AG10803 (cell line): ENCODE data around the gene PARD3B.

Source experiments
- DNase-seq: peaks from one replicate; pipeline ENCODE4 v3.0.0; 2010; ENCODE audit warnings: low read depth
- H3K4me3 ChIP-seq: 2 replicates; pipeline ENCODE4 v1.5.1; 2011; ENCODE audit warnings: mild to moderate bottlenecking, low read length, control low read depth
- CTCF ChIP-seq: conservative IDR thresholded peaks from 2 replicates; pipeline ENCODE4 v1.5.1; 2011; ENCODE audit warnings: mild to moderate bottlenecking, low read length, control low read depth, inconsistent platforms

PARD3B gene

DNA sequence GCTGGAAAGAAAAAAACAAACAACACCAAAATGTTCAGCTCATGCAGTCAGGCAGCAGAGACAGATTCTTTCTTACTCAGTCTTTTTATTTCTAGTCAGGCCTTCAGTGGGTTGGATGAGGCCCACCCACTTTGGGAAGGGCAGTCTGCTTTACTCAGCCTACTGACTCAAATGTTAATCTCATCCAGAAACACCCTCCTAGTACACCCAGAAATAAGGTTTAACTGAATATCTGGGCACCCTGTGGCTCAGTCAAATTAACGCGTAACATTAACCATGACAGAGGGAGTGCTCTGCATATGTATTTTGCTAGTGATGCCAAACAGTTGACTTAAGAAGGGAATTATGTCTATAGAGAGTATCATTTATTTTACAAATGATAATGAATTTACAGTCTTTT is 401.6 kb downstream of the PARD3B start:
- TF ChIP-seq CTCF = no peak
- H3K4me3 ChIP-seq = no peak overlapping the region
- DNase-seq = no peak

DNA sequence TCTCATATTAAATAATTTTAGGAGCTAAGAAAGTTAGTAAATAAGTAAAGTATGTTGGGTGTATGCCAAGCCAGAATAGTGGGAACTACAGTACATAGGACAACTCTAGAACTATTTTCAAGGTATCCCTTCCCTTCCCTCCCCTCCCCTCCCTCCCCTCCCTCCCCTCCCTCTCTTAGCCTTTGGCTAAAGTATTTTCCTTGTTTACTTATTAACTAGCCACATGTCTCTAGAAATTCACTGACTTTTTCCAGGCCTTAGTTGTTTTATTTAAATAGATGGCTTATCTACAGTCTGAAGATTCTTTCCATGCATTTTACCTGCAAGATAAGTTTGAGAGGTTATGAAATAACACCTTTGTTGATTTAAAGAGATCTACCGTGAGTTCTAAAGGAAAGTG is 402.1 kb downstream of the PARD3B start:
- TF ChIP-seq CTCF = no peak
- DNase-seq = no peak
- no peak overlapping the region for H3K4me3 ChIP-seq

DNA sequence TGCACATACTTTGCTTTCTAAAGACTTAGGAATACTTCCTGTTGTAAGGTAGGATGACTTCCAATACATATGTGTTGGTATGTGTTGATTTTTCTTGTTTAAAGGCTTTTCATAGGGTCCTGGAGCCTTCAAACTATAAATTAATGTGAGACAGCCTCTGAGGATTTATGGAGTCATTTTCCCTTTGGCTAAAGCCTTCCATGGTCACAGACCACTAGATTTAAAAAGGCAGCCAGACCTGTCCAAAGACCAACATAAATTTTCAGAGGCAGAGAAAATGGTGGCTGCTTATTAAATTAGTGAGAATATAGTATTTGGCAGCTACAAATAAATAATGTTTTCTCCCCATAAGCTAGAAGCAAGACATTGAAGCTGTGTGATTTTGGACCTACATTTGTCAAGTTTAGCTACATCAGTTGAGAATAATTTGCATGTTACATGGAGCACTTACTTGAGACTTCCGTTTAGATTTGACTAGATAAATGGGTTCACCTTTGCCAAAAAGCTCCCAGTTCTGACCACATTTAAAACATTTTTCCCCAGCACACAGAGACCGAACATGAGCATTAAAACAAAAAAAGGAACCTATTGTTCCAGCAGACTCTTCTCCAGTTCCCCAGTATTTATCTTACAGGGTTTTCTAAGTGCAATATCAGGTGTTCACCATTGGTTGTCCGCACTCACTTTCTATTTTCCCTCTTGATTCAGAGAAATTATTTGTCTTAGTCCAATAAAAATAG is 402.9 kb downstream of the PARD3B start:
- H3K4me3 ChIP-seq = no peak overlapping the region
- no peak for TF ChIP-seq CTCF
- DNase-seq = no peak

DNA sequence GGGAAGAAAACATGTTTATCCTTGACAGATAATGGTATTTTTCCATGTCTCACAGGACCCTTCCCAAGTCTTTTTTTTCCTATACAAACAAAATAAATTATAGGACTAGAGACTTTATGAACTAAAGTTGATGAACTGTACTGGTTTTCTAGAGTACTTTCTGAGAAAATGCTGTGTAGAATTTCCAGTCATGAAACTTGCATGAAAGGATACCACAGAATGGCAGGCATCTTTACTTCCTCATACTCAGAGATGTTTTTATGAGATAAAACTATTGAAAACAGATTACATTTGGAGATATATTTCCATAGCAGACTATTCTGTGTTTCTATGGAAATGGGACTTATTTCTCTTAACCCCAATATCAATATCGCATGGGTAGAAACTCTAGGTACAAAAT is 403.5 kb downstream of the PARD3B start:
- no peak for DNase-seq
- TF ChIP-seq CTCF = no peak
- H3K4me3 ChIP-seq = no peak overlapping the region

DNA sequence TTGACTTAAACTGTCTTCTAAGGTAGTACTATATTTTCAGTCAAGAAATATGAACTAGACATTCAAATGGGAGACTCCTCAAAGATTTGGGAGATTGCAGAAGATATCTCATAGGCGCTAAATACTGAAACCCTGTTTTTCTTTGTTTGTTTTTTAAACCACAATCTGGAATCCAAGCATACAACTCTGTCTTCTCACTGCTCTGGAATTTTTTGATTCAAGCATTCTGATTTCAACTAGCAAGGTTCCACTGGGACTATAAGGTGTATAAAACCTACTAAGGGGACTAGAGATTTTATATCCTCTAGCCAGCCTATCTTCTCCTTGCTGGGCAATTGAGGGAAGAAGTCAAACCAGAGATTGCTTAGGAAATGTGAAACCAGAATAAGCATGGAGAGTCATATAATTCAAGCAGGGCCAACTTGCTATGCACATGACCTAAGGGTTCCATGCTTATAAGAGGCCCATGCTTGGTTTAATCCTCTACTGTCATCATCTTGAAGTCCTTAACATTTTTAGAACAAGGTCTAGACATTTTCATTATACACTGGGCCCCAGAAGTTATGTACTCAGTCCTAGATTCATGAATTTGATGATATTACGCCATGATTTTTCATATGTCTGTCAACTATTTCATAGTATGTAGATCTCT is 405.5 kb downstream of the PARD3B start:
- DNase-seq = peak; percentile 50
- TF ChIP-seq CTCF = no peak
- H3K4me3 ChIP-seq = no peak overlapping the region

GRCh38 chr2:204958371-204958770 is 413.1 kb downstream of the PARD3B start:
- no peak for TF ChIP-seq CTCF
- no peak for DNase-seq
- H3K4me3 ChIP-seq = no peak overlapping the region

DNA sequence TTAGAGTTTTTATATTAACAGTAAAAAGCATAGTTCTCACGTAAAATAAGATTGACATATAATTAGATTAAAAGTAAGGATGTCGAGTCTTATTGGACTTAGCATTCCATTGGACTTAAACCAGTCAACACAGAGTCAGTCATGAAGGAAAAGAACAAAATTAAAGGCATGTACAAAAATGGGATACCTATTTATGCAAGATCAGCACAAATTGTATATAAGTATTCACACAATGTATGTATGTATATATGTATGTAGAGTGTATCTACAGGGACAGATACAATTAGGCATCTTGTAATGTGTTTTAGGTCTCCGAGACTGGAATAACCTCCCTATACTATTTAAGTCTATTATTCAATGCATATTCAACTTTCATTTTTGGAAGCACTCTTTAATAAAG is 419.1 kb downstream of the PARD3B start:
- no peak for TF ChIP-seq CTCF
- no peak for DNase-seq
- no peak overlapping the region for H3K4me3 ChIP-seq
